PFSK-1 (cell line): ENCODE data around the gene MAP2K1.

ENCODE experiments used
- POLR2AphosphoS5 ChIP-seq: IDR thresholded peaks from 2 replicates; pipeline ENCODE4 v1.6.1; 2012; ENCODE audit warnings: low read depth, mild to moderate bottlenecking, control low read depth, low read length, moderate library complexity
- TAF1 ChIP-seq: IDR thresholded peaks from 2 replicates; pipeline ENCODE4 v1.6.1; 2012; ENCODE audit warnings: low read length, control low read depth, borderline replicate concordance; ENCODE audit not compliant: insufficient read depth

- TF ChIP-seq TAF1 (no peak), POLR2AphosphoS5 (no peak)
Measured at GRCh38 chr15:66388576-66388975, 1.9 kb downstream of the MAP2K1 start.
